ENCODE data around the gene ACTL10. TPM values are rescaled to one million over a fixed set of nuclear protein-coding genes. Genes with fewer than 3 reads are reported as not detected.
A peak's percentile ranks its signal among the peaks of the same experiment; 100 is the strongest.

ACTL10 gene
- total RNA-seq, 2 donors from 2014 or later: 1.7 to 4.3 TPM

DNA sequence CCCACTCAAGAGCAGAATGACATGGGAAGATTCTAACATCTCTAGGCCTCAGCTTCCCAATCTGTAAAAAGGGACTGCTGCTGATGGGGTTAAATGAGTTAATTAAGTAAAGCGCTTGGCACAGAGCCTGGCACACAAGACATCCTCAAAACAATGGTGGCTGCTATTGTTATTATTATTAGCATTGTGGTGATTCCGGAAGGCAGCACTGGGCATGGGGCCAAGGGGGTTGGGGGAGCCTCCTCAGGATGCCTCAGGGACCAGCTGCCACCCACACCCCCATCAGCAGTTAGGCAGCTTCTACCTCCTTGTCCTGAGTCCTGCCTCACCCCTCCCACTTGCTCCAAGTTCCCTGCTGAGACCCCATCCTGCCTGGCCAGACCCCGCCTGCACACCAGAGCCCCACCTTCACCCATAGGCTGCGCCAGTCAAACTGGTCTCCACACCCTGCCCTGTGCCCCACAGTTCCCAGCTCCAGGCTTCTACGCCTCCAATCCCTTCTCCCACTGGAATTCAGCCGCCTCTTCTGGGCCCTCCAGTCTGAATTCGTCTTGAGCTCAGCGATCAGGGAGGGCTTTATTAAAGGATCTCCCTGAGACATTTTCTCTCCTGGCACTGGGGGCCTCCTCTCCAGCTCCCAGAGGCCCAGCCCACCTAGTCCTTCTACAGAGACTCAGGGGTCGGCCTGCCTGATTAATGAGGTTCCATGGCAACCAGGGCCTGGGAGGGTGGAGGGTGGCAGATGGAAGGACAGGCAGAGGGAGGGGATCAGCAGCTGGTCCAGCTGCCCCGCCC, 18.0 kb downstream of the ACTL10 start:
- H3K9me3 Mint-ChIP-seq: no peaks in the 10 kb centered on the region
- no peak for ATAC-seq
- DNase-seq (ENCODE audit: low spot score): no peak
- peak overlapping the region; percentile 74 to 84 for H3K27ac Mint-ChIP-seq
- H3K36me3 Mint-ChIP-seq: no peaks in the 10 kb centered on the region
- no peaks in the 10 kb centered on the region for H3K27me3 Mint-ChIP-seq
- H3K4me1 Mint-ChIP-seq (ENCODE audit: low read depth in 2 of 2): peaks cover 44 to 56% of the 10 kb centered on the region in 2 donors
- H3K4me3 Mint-ChIP-seq: peak overlapping the region; percentile 88

DNA sequence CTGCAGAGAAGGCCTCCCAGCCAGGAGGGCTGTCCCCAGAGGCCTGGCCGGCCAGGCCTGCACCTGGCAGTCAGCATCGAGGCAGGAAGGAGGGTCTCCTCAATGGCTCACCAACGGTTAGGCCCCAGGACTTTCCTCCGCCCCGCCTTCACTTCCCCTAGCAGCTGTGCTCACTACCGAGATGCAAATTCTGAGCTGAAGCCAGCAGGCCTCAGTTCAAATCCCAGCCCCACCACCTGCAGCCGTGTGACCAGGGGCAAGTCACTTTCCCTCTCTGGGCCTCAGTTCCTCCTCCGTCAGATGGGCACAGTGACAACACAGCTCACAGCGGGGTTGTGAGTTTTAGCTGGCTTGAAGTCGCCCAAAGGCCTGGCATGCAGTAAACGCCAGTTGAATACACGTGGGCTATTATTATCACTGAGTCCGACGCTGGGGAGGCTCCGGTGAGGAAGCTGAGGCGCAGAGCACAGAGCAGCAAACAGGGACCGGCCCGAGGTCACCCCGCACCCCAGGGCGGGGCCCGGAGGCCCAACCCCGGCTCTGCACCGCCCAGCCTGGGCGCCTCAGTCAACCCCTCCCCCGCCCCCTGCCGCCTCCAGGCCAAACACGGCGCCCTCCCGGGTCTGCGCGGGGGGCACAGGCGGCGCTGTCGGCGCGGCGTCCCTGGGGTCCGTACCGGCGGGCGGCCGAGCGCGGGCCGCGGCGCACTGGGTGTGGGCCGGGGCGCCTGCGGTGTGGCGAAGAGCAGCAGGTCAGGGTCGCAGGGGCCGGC, 18.8 kb downstream of the ACTL10 start:
- DNase-seq (ENCODE audit: low spot score): no peak
- peak overlapping the region; percentile 88 for H3K4me3 Mint-ChIP-seq
- peak overlapping the region; percentile 74 to 84 for H3K27ac Mint-ChIP-seq
- H3K36me3 Mint-ChIP-seq: no peaks in the 10 kb centered on the region
- H3K9me3 Mint-ChIP-seq: no peaks in the 10 kb centered on the region
- peaks cover 48 to 59% of the 10 kb centered on the region in 2 donors for H3K4me1 Mint-ChIP-seq (ENCODE audit: low read depth in 2 of 2)
- peak; percentile 56 to 71 for ATAC-seq
- H3K27me3 Mint-ChIP-seq: no peaks in the 10 kb centered on the region

DNA sequence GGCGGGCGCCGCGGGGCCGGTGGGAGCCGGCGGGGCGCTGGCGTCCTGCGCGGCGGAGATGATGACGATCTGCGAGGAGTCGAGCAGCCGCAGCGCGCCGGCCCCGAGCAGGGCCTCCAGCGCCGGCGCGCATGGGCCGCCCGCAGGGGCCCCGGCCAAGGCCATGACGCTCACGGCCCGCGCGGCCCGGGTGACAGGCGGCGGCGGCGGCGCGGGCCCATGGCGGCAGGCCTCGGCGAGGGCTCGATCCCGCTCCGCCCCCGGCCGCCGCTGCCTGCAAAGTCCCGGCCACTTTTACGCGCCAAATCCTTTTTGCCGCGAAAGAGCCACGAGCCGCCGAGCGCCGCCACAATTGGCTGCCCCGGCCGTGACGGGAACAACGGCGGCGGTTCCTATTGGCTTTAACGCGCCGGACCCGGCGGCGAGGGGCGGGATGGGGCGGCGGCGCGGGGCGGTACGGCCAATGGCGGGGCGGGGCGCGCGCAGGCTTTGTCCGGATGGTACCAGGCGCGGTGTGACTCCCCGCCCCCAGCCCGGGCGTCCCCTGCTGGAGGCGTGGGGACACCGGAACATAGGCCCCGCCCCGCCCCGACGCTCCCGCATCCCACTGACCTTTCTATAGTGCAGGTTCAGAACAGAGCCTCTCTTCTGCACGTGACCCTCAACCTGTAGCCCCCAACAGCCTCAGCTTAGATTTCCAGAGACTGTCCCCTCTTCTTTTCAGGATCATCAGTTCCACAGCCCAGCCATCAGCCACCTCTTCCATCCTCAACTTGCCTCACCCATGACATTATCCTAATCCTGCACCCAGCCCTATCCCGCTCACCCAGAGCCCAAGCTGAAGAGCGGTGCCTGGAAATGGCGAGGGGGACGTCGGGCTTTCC, 19.6 kb downstream of the ACTL10 start, which contains the start of gene E2F1:
TSS of gene E2F1 (minus strand) at position 286 of the 884 bp plus-strand sequence. CDS start at position 165, 121 bp downstream.
- ATAC-seq (peak; percentile 94 to 98), DNase-seq (ENCODE audit: low spot score) (peak; percentile 97)
- H3K4me3 Mint-ChIP-seq: peak within 1 kb of the TSS; percentile 88
- peak within 1 kb of the TSS; percentile 78 to 84 for H3K27ac Mint-ChIP-seq
- H3K27me3 Mint-ChIP-seq: no peaks in the 10 kb centered on the region
- no peaks in the 10 kb centered on the region for H3K9me3 Mint-ChIP-seq
- H3K36me3 Mint-ChIP-seq: no peaks in the 10 kb centered on the region
- peaks cover 44 to 53% of the 10 kb centered on the region in 2 donors for H3K4me1 Mint-ChIP-seq (ENCODE audit: low read depth in 2 of 2)

DNA sequence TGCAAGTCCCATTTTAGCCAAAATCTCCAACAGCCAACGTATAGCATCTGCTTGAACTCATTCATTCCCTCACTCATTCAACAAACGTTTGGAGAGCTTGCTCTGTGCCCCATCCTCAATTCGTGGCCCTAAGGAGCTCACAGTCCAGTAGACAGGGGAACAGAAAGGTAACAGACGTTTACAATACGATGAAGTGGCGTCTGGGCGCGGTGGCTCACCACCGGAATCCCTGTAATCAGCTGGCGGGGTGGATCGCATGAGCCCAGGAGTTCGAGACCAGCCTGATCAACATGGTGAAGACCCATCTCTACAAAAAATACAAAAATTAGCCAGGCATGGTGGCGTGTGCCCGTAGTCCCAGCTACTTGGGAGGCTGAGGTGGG, 20.2 kb downstream of the ACTL10 start:
- Mint-ChIP-seq H3K4me1 (ENCODE audit: low read depth in 2 of 2) (peaks cover 42 to 47% of the 10 kb centered on the region in 2 donors), H3K36me3 (no peaks in the 10 kb centered on the region)

DNA sequence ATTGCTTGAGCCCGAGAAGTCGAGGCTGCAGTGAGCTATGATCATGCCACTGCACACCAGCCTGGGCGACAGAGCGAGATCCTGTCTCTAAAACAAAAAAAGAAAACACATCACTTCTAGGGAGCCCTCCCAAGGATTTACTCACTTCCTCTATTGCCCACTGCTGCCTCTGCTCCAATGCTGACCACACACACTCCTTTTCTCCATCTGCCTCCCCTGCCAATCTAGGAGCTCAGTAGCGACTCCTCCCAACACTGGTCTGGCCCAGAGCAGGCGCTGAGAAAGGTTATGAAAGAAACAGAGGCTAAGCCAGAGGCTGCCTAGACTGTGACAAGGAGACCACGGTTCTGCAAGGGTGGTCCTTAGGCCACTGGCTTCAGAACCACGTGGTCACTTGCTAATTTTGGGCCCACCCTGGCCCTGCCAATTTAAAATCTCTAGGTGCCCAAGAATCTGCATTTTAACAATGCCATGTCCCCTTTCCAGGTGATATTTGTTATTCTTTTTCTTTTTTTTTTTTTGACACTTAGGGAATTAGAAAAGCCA, 20.7 kb downstream of the ACTL10 start:
- H3K27me3 Mint-ChIP-seq: no peaks in the 10 kb centered on the region
- H3K4me3 Mint-ChIP-seq: no peak overlapping the region
- no peaks in the 10 kb centered on the region for H3K36me3 Mint-ChIP-seq
- peak overlapping the region in 1 of 2 donors; percentile 56 for H3K27ac Mint-ChIP-seq
- DNase-seq (ENCODE audit: low spot score) (no peak), ATAC-seq (no peak)
- no peaks in the 10 kb centered on the region for H3K9me3 Mint-ChIP-seq
- H3K4me1 Mint-ChIP-seq (ENCODE audit: low read depth in 2 of 2): peaks cover 37 to 44% of the 10 kb centered on the region in 2 donors

More for the DNA sequence above, 20.2 kb downstream of the ACTL10 start:
- ATAC-seq (no peak), DNase-seq (ENCODE audit: low spot score) (no peak)
- H3K4me3 Mint-ChIP-seq: peak overlapping the region; percentile 74
- H3K27ac Mint-ChIP-seq: peak overlapping the region; percentile 32 to 78
- H3K9me3 Mint-ChIP-seq: no peaks in the 10 kb centered on the region
- no peaks in the 10 kb centered on the region for H3K27me3 Mint-ChIP-seq

DNA sequence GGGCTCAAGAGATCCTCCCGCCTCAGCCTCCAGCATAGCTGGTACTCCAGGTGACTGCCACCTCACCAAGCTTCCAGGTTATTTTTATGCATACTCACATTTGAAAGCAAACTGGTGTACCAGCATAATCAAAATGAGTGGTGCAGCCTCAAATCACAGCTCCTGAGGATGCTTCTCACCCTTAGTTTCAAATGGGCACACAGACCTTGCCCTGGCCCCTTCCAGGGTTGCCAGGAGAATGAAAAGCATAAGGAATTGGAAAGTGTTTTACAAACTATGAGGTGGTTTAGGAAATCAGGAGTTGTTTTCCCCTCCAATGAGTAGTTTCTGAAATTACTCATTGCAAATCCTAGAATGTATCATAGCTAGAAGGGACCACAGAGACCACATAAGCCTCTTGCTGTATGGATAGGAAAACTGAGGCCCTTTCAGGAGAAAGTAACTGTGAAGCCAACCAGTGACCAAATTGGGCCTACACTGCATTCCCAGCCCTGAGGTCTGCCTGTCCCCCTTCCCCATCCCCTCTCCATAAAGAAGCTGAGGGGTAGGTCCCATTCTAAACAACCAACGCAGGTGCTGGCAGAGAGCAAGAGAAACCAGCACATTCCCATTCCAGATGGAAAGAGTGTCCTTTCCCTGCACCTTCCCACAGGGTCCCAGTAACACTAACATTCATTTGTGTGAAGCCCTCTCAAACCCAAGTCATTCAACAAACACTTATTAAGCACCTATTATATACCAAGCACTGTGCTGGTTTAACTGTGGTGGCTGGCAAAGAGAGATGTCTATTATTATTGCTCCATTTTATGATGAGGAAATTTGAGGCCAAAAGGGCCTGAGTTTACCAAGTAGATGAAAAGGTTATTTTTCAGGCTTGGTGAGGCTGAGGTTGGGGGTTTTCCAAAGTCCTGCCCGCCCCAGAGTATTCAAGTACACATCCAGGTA, 21.5 kb downstream of the ACTL10 start:
- no peaks in the 10 kb centered on the region for H3K36me3 Mint-ChIP-seq
- H3K9me3 Mint-ChIP-seq: no peaks in the 10 kb centered on the region
- no peak for ATAC-seq

DNA sequence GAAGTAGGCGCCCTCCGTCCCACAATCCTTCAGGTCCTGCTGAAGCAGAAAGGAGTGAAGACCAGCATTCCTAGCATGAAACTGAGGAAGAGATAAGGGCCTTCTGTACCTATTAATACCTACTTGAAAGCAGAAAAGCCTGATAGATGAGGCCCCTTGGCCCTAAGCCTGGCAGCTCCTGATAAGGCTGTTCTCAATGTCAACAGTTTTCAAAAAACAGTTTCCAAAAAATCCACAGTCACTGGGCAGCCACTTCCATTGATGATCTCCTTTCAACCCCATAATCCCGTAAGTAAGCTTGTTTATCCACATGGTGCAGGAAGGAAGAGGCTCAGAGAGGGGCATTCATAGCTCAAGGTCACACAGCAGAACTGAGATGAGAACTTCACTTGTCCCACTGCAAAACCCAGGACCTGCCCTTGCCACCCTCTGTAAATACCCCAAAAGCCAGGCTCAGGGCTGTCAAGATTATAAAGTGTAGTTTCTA, 22.2 kb downstream of the ACTL10 start:
- H3K27me3 Mint-ChIP-seq: no peaks in the 10 kb centered on the region
- peak overlapping the region in 1 of 2 donors; percentile 72 for H3K27ac Mint-ChIP-seq
- no peaks in the 10 kb centered on the region for H3K9me3 Mint-ChIP-seq
- no peak for DNase-seq (ENCODE audit: low spot score)
- no peaks in the 10 kb centered on the region for H3K36me3 Mint-ChIP-seq
- H3K4me1 Mint-ChIP-seq (ENCODE audit: low read depth in 2 of 2): peaks cover 36 to 44% of the 10 kb centered on the region in 2 donors
- ATAC-seq: no peak
- H3K4me3 Mint-ChIP-seq: peak overlapping the region; percentile 36

More for the DNA sequence above, 21.5 kb downstream of the ACTL10 start:
- no peak for DNase-seq (ENCODE audit: low spot score)
- H3K27me3 Mint-ChIP-seq: no peaks in the 10 kb centered on the region
- peaks cover 36 to 44% of the 10 kb centered on the region in 2 donors for H3K4me1 Mint-ChIP-seq (ENCODE audit: low read depth in 2 of 2)
- H3K4me3 Mint-ChIP-seq: peak overlapping the region; percentile 27
- peak overlapping the region; percentile 56 to 72 for H3K27ac Mint-ChIP-seq

DNA sequence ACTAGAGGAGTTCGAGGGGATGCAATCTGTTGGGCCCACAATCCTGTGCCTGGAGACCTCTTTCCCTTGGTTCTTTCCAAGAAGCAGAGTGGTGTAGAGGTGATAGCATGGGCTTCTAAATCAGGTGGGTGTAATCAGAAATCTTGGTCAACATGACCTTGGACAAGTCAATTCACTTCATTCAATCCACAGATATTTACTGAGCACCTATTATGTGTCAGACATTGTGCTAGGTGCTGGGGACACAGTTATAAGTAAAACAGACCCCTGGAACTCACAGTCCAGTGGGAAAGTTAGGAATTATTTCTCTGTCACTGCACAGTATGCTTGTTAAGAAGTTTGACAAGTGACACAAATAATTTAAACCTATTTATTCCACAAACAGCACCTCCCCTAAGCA, 22.8 kb downstream of the ACTL10 start:
- Mint-ChIP-seq H3K27me3 (no peaks in the 10 kb centered on the region), H3K27ac (peak overlapping the region; percentile 72 to 76), H3K9me3 (no peaks in the 10 kb centered on the region), H3K4me1 (ENCODE audit: low read depth in 2 of 2) (peaks cover 36 to 42% of the 10 kb centered on the region in 2 donors), H3K4me3 (peak overlapping the region; percentile 73), H3K36me3 (no peaks in the 10 kb centered on the region)
- ATAC-seq: no peak
- no peak for DNase-seq (ENCODE audit: low spot score)

DNA sequence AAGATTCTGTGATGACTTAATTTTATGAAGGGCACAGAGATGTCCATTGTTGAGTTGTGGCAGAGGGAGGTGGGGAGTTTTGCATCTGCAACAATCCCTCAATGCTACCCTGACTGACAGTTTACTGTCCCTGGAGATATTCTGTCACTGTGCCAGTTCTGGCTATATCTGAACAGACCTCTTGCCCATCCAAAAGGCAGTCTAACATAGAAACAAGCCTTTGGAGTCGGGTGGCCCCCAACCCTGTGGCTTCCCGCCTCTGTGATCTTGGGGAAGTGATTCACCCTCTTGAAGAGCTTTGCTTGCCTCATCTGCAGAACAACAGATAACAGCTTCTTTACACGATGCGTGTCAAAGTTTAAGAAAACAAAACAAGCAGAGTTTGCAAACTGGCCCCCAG, 23.2 kb downstream of the ACTL10 start:
- Mint-ChIP-seq H3K4me3 (peak overlapping the region; percentile 73), H3K36me3 (no peaks in the 10 kb centered on the region), H3K4me1 (ENCODE audit: low read depth in 2 of 2) (peaks cover 32 to 37% of the 10 kb centered on the region in 2 donors), H3K9me3 (no peaks in the 10 kb centered on the region), H3K27me3 (no peaks in the 10 kb centered on the region), H3K27ac (peak overlapping the region; percentile 72 to 76)
- peak in 1 of 2 donors; percentile 28 for ATAC-seq
- no peak for DNase-seq (ENCODE audit: low spot score)

DNA sequence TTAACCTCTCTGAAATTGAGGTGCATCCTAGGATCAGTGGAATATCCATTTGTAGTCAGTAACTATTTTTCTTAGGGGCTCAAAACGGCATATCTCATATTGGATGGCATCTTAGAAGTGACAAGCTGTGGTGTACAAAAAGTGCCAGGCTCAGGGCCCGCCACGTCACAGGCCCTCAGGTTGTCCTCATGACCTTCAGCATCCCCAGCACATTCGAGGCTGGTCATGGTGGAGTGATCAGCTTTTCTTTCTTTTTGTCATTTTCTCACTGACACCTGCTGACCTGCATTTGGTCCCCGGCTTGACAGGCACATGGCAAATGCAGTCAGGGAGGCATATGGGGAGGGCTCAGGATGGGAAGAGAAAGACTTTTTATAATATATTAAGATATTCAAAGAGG, 26.5 kb downstream of the ACTL10 start:
- ATAC-seq (no peak), DNase-seq (ENCODE audit: low spot score) (no peak)
- H3K27me3 Mint-ChIP-seq: no peaks in the 10 kb centered on the region
- peaks cover 18 to 19% of the 10 kb centered on the region in 2 donors for H3K4me1 Mint-ChIP-seq (ENCODE audit: low read depth in 2 of 2)
- no peak overlapping the region for H3K27ac Mint-ChIP-seq
- no peaks in the 10 kb centered on the region for H3K36me3 Mint-ChIP-seq
- no peak overlapping the region for H3K4me3 Mint-ChIP-seq
- no peaks in the 10 kb centered on the region for H3K9me3 Mint-ChIP-seq

DNA sequence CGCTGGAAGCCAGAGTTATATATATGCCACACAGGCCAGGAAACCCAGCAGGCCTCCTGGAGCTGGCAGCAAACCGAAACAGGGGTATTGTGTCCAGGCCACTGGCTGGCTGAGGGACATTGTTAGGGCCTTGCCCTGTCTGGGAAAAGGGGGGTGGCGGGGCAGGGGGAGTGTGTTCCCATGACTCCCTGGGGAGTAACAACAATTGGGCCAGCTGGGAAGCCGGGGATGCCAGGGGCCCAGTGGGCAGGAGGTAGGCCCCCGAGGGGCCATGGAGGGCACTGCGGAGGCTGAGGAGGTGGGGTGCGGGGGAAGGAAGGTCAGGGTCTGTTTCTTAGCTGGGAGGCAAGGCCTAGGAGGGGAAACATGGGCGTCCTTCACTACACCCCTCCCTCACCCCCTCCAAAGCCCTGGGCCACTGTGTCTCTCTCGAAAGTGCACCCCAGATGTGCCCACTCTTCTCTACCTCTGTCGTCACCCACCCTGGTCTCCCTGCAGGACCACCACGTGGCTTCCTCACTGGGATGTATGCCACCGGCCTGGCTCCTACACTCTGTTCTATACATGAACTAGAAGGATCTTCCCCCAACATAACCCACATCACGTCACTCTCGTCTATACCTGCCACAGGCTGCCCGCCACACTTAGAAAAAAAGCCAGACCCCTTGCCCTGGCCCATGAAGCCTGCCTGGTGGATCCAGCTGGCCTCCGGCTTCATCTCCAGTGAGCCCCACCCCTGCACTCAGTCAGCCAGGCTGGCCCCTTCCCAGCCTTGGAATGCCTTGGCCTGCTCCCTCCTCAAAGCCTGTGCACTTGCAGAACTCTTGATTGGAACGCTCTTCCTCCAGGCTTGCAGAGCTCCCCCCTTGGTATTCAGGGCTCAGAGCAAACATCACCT, 27.2 kb downstream of the ACTL10 start:
- no peak for ATAC-seq
- no peaks in the 10 kb centered on the region for H3K9me3 Mint-ChIP-seq

More for the DNA sequence above, 27.2 kb downstream of the ACTL10 start:
- H3K4me1 Mint-ChIP-seq (ENCODE audit: low read depth in 2 of 2): peaks cover 11 to 12% of the 10 kb centered on the region in 2 donors
- H3K4me3 Mint-ChIP-seq: no peak overlapping the region
- peak overlapping the region in 1 of 2 donors; percentile 13 for H3K27ac Mint-ChIP-seq
- no peaks in the 10 kb centered on the region for H3K27me3 Mint-ChIP-seq
- no peaks in the 10 kb centered on the region for H3K36me3 Mint-ChIP-seq
- DNase-seq (ENCODE audit: low spot score): no peak

Data from natural killer cell treated with Interleukin-12 subunit alpha and Interleukin-12 subunit beta and Interleukin-15 and Interleukin-18, amount 100 ng/mL, for 72 hours (primary cell).